Ishikawa (cell line): ENCODE data around the gene TRDN.

Experiments
- CEBPB ChIP-seq: IDR thresholded peaks from 2 replicates; pipeline ENCODE4 v1.6.1; 2012
- CREB1 ChIP-seq: IDR thresholded peaks from 2 replicates; pipeline ENCODE4 v1.6.1; 2012; ENCODE audit warnings: low read depth
- EGR1 ChIP-seq: IDR thresholded peaks from 2 replicates; pipeline ENCODE4 v1.6.1; 2012
- EP300 ChIP-seq: IDR thresholded peaks from 2 replicates; pipeline ENCODE4 v1.6.1; 2012; ENCODE audit warnings: borderline replicate concordance
- FOXM1 ChIP-seq: IDR thresholded peaks from 2 replicates; pipeline ENCODE4 v1.6.1; 2012; ENCODE audit warnings: low read depth, borderline replicate concordance
- MAX ChIP-seq: IDR thresholded peaks from 2 replicates; pipeline ENCODE4 v1.6.1; 2012
- NFIC ChIP-seq: IDR thresholded peaks from 2 replicates; pipeline ENCODE4 v1.6.1; 2012
- RAD21 ChIP-seq: IDR thresholded peaks from 2 replicates; pipeline ENCODE4 v1.6.1; 2012; ENCODE audit warnings: low read depth
- REST ChIP-seq: IDR thresholded peaks from 2 replicates; pipeline ENCODE4 v1.6.1; 2012; ENCODE audit warnings: low read depth, mild to moderate bottlenecking
- TAF1 ChIP-seq: IDR thresholded peaks from 2 replicates; pipeline ENCODE4 v1.6.1; 2012; ENCODE audit warnings: low read depth, mild to moderate bottlenecking
- TCF12 ChIP-seq: IDR thresholded peaks from 2 replicates; pipeline ENCODE4 v1.6.1; 2012; ENCODE audit warnings: low read depth
- TEAD4 ChIP-seq: IDR thresholded peaks from 2 replicates; pipeline ENCODE4 v1.6.1; 2012
- USF1 ChIP-seq: IDR thresholded peaks from 2 replicates; pipeline ENCODE4 v1.6.1; 2012
- YY1 ChIP-seq: IDR thresholded peaks from 2 replicates; pipeline ENCODE4 v1.6.1; 2012; ENCODE audit warnings: low read depth
- ZBTB7A ChIP-seq: IDR thresholded peaks from 2 replicates; pipeline ENCODE4 v1.6.1; 2012; ENCODE audit warnings: low read depth

Gene TRDN

GRCh38 chr6:123658848-123659247 is 22.1 kb upstream of the TRDN start:
- TF ChIP-seq CREB1 (no peak), EGR1 (no peak), MAX (no peak), TCF12 (no peak), YY1 (no peak), NFIC (no peak), EP300 (no peak), ZBTB7A (no peak), TEAD4 (no peak), USF1 (no peak)

DNA sequence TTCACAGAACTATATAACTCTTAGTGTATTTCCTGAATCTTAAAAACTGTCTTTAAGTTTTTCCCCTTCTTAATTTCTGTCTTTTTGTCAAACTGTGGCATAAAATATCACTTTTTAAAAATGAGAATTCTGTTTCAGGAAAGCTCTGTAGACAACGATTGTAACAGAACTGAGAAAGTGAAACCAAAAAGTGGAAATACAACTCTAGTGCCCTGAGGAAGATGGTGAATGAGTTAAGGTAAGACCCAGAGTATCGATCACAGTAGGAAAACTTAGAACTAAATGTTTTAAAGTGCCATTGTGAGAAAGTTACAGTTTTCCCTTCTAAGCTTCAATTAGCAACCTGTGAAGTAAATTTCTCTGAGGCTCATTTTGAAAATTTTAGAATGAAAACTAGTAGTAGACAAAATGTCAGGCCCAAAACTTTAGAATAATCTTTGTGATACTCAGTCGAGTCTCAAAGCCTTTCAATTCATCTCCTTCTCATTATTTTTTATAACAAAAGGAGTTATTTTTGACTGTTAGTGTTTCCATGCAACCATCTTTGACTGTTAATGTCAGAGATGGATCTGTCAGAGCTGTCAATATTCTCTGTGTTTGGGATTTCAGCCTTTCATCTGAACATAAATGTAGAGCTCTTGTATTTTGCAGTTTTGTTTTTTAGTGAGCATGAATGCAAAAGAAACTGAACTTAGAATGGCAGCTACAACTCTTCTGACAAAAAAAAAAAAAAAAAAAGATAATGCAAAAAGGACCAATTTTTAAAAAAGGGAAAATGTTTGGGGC is 19.0 kb upstream of the TRDN start:
- TF ChIP-seq EP300 = no peak
- TF ChIP-seq RAD21 = no peak
- no peak for TF ChIP-seq USF1
- TF ChIP-seq ZBTB7A = no peak
- no peak for TF ChIP-seq FOXM1
- TF ChIP-seq YY1 = no peak

DNA sequence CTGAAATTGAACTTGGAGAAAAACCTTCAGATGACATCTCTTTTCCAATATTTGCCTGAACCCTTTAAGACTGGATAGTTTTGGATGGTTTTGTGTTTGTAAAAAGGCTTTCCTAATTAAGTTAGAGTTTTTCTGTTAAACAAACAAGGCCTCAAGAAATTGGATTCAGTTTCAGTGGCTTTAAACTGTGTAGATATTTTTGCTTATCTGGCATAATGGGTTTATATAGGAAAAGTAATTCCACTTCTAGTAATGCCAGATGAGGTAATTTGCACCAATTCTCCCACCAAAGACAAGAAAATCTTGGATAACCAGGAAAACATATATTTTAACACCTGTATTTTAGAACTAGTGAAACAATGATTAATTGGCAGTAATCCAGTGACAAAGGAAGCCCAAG is 12.0 kb upstream of the TRDN start:
- TF ChIP-seq CEBPB (no peak), CREB1 (no peak), EGR1 (no peak), YY1 (no peak), TAF1 (no peak), TEAD4 (no peak), TCF12 (no peak), REST (no peak), EP300 (no peak), USF1 (no peak), RAD21 (no peak), ZBTB7A (no peak), FOXM1 (no peak), NFIC (no peak), MAX (no peak)

GRCh38 chr6:123648020-123648580 is 11.3 kb upstream of the TRDN start:
- TF ChIP-seq TCF12 (no peak), EP300 (no peak), RAD21 (no peak), NFIC (no peak), REST (no peak), TEAD4 (no peak), EGR1 (no peak), YY1 (no peak), ZBTB7A (no peak), CEBPB (no peak), USF1 (no peak), CREB1 (no peak), TAF1 (no peak), FOXM1 (no peak), MAX (no peak)
